GM21515 (cell line): Measurements from ENCODE around the gene TMEM38A.

Source experiments
- ATAC-seq: cut with Tn5 transposase; IDR thresholded peaks from one replicate; pipeline ENCODE4 v1.9.1; 2021; ENCODE audit not compliant: unreplicated experiment

Gene TMEM38A, protein sequence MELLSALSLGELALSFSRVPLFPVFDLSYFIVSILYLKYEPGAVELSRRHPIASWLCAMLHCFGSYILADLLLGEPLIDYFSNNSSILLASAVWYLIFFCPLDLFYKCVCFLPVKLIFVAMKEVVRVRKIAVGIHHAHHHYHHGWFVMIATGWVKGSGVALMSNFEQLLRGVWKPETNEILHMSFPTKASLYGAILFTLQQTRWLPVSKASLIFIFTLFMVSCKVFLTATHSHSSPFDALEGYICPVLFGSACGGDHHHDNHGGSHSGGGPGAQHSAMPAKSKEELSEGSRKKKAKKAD

DNA sequence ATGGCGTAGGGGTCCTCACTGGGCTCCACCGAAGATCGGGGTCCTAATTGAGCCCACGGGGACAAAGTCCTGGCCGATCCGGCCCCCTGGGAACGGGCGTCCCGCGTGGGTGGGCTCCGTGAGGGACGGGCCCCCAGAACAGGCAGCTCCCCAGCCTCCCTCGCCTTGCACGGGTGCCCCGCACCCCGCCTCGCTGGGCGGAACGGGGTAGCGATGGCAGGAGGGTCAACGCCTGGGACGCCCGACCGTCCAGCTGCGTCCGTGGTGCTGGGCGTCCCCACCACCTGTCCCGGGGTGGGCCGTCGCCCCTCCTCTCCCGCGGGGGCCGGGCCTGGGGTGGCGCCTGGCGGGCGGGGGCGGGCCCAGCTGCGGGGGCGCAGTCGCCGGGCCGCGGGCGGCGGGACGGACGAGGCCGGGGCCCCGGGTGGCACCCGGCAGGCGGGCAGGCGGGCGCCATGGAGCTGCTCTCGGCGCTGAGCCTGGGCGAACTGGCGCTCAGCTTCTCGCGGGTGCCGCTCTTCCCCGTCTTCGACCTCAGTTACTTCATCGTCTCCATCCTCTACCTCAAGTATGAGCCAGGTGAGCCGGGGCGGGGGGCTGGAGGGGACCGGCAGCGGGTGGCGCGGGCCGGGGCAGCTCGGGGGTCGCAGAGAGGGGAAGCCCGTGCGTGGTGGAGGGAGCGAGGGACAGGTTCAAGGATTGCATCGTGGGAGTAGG, at the start of gene TMEM38A:
Gene TMEM38A, plus strand, starts transcription at position 377 of the 717 bp plus-strand sequence. Its CDS starts 79 bp downstream, at position 456.
- peak; percentile 28 for ATAC-seq

DNA sequence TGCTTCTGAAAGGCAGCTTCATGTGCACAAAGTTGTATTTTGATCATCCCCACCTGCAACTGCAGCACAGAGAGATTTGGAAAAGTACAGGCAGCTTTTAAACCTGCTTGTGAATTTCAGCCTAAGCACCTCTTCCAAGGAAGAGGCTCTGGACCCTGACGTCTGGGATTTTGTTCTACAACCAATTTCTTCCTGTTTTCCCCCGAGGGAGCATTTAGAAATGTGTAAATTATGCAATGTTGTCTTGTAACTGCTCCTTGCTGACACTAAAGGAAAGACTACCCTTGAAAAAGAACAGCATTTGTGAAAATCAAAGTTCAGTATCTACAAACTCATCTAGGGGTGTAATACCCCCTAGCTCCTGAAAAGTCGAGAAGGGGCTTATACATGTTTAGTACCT, 48.3 kb upstream of the TMEM38A start:
- ATAC-seq = no peak

DNA sequence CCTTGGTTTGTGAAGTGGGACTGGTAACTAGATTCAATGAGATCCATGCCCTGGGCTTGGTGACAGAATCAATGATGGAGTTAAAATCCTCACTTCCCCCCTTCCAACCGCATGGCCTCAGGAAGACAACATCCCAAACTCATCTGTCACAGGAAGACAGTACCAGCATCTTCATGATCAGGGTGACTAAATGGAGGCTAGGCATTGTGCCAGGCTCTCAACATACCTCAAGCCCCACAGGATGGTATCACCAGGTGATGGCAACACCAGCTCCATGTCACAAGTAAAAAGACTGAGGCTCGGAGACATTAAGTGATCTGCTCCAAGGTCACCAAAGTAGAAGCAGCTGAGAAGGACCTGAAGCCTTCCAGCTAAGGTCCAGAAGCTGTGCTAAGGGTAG, 47.1 kb upstream of the TMEM38A start:
- no peak for ATAC-seq

DNA sequence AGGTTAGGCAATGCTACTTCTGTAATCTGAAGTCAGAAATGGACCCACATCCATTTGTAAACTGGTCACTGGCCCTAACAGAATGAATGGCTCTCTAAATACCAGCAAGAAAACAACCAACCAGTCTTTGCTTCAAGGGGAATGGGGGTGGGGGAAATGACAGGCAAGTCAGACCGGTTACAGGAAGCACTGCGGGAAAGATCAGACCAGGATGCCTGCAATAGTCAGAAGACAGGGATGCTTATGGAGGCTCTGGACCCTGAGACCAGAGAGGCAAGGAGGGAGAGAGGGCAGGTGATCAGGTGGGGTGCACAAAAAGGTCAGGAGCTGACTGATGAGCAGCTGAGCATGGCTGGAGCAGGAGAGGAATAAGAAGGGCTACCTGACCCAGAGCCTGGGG, 46.0 kb upstream of the TMEM38A start:
- no peak for ATAC-seq

DNA sequence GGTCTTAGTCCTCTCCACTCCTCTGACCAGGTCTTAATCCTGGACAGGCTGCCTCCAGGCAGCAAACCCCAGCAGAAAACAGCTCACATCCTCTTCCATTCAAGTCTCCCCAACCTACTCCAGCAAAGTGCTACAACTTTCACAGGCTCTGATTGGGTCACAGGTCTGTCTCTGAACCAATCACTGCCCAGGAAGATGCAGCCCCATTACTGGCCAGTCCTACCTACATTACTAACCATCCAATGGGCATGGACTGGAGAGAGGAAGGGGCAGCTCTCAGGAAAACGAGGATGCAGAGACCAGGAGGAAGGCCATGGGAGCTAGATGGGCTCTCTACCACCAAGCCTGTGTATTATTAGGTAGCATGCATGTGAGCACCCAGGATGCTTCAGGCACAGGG, 45.1 kb upstream of the TMEM38A start:
- no peak for ATAC-seq

DNA sequence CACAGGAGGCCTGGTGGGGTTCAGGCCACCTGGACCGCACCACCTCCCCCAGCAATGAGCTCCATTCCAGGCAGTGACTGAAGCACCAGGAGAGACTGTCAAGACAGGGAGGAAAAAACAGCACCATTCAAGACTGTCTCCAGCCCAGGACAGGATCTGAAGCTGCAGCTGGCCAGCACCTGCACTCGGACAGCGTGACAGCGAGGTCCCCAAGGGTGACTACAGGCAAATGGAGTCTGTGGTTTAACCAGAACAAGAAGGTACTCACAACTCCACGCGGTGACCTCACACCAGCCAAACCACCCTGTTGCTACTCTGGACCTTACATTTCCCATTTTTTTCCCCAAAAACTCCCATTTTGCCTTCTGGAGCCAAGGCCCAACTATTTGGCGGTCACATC, 42.7 kb upstream of the TMEM38A start:
- no peak for ATAC-seq

DNA sequence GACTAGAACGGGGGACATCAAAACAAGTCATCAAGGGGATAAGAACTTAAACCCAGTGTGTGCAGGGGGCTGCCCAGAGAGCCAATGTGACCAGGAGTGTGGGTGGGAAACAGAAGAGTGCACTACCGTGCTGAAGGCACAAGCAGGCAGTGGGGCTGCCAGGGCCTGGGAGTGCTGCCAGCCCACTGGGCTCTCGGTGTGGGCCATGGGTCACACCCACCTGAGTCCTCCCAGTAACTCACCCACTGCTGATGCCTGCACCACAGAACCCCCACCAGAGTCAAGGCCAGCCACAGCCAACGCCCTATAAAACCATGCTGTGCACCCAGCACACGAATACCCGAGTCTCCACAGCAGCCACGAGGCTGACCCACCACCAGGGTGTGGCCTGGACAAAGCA, 41.5 kb upstream of the TMEM38A start:
- no peak for ATAC-seq

DNA sequence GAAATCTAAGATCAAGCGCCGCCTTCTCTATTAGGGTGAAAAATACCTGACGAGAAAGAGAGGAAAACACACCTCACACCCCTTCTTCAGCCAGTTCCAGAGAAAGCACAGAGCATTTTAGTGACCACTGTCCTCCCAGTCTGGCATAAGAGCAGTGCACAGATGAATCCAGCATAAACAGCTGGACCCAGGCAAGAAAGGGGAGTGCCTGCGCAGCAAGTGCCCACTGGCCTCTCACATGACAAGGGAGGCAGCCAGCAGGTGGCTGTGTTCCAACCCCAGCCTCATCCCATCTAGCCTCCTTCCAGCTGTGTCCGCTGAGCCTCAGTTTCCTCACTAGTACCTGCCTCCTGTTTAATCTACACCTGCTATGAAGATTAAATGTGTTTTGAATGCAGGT, 40.9 kb upstream of the TMEM38A start:
- ATAC-seq = no peak

DNA sequence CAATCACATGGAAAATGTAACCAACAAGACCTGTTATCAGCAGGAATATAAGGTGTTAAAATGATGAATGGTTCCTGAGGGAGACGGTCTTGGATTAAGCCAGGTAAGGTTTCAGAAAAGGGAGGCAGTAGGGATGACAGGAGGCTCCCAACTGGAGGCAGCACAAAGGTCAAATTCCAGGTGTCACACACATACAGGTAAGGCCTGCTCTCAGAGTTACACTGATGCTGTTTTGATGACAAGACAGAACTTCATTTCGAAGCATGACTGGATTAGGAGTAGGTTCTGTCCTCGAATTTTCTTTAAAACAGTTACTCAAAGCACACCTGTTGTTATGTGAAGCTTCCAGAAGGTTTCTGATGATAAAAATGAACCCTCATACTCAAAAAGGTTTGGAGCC, 40.4 kb upstream of the TMEM38A start:
- no peak for ATAC-seq

DNA sequence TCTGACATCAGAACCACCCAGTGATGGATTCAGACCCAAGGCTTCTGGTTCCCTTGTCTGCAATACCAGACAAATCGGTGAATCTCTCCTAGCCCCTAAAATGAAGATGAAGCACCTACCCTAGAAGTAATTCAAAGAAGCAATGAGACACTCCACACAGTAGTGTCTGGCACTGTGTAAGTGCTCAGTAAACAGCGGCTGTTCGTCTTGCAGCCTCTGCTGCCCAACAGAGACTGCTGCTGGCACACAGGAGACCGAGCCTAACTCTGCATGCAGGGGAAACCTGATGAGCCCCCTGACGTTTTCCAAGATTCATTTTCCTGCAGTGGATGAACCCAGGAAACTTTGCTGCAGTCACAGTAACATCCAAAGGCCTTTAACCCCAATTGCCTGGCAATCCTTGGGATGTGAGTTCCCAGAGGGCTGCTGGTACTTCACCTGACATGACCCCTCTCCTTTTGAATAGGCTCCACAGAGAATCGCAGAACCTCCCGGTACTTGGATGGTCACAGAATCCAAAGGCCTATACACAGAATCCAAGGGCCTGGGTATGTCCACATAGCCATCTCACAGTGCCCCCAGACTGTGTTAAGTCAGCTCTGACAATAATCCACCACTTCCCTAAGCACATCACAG, 39.7 kb upstream of the TMEM38A start:
- no peak for ATAC-seq

DNA sequence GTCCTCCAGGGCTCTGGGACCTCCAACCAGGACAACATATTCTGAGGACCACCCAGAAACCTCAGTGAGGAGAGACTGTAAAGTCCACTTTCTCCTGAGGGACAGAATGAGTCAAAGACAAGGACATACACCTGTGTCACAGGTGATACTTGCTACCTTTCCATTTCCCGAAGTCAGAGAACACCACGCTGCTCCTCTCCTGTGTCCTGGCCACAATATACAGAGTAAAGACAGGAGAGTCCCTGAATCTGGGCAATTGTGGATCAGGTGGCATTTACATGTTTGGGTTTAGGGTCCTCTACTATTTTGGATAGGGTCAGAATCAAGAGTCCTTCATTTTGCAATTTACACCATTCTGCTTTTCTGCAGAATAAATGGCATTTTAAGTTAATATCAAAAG, 37.9 kb upstream of the TMEM38A start:
- ATAC-seq = no peak

DNA sequence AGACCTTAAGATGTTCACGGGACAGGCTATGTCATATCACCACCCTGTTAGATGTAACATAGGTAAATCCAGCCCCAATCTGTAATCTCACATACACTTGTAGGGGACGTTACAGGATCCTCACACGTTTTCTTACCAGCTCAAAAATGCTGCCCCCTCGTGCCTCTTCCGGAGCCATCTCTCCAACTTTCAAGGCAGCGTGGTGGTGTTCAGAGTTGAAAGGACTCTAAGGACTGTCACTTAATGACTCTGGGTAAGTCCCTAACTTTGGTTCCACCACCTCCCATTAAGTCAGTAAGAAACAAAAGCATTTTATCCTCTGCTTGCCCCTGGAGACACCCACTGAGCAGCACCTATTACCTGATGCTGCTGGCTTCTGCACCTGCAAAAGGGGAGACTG, 37.4 kb upstream of the TMEM38A start:
- ATAC-seq = no peak

DNA sequence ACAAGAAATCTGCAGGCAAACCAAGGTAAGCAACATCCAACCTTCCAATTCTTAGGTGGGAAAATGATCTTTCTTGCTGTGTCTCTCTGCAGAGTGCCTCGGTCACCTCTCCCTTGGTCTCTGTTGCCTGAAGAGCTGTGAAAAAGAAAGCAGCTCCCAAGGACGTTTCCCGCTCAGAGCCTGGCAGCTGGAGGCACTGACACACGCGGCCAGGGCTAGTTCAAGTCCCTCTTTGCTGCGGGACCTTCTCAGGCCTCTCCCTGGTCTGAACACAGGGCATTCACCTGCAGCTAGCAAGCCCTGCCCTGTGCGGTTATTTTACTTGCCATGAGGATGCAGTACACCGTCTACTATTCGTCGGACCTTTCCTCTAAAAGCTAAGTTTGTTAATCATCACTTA, 36.7 kb upstream of the TMEM38A start:
- ATAC-seq = no peak

DNA sequence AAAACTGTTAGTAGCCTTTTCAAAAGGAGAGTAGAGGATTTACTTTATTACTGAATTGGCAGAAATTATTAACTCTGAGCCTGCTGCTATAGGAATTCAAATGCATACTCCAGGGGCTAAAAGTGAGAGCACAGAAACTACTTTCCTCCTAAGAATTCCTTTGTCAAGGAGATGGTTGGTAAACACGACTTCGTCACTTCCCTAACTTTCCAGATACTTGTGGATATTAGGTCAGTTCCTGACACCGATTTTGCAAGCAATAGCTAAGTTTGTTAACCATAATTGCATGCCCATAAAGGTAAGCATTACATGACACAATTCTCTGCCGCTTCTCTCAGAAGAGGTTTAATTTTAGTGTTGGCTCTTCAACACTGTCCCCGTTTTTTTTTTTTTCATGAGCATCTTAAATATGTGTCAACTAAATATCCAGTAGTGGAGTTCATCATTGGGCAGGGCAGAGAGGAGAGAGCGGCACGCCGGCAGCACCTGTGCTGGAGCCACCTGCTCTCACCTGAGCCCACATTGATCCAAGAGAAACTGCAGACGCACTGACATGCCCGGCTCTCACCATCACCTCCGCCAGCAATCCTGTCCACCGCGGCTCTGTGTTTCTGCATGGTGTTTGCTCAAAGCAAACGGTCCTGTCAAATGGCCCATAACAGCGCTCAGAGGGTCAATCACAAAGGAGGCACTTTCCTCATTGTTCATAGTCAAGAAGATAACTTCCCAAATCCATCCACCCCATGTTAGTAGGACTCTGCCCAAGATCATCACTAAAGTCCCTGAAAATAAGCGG, 35.6 kb upstream of the TMEM38A start:
- ATAC-seq = no peak

DNA sequence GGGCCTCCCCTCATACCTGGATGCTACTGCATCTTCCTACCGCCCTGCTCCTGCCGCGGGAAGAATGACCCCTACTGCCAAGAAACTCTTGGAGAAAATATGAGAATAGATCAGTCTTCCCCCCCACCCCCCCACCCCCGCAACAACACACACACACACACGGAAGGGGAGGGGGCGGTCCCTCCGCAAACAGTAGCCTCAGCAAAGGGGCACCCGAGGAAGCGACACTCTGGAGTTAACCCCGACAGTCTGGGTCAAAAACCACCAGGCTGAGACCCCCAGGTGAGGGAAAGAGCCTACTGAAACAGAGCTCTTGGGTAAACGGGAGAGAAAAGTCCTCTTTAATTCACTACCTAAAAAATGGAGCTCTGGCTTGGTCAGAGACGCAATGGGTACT, 34.1 kb upstream of the TMEM38A start:
- ATAC-seq = no peak

DNA sequence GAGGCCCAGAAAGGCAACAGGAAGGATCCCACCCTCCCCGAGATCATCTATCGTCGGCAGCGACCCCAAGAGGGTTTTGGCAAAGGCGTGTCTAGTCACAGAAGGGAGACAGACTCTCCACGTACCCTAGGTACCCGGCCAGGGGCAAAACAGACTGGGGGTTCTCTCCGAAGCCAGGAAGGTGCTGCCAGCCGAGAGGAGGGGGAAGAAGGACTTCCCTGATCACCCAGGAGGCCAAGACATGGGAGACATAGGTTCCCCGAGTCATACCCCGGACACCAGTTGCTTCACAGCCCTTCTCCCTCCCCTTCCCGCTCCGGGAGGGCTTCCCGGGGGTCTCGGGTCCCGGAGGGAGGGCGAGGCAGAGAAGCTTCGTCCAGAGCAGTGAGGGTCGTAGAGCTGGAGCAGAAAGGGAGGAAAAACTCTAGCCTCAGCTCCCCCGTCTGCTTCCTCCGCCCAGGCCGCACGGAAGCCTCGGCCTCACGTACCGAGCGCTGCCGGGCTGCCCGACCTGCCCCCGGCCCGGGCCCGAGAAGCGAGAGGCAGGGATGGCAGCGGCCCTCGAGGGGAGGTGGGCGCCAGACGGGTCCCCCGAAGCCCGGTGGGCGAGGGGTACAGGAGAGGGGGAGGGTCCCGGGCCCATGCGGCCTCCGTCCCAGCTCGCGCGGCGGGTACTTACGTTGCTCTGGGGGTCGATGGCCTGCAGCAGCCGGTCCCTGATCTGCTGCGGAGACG, 33.6 kb upstream of the TMEM38A start:
- no peak for ATAC-seq

DNA sequence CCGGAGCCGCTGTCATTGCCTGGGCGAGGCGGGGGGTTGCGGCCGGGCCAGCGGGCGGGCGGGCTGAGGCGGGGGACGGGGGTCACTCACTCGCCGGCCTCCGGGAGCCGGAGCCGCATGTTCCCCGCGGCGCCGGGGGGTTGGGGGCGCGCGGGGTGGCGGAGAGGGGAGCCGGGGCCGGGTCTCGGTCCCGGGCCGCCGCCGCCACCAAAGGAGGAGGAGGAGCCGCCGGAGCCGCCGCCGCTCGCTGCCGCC, 33.1 kb upstream of the TMEM38A start:
- no peak for ATAC-seq

DNA sequence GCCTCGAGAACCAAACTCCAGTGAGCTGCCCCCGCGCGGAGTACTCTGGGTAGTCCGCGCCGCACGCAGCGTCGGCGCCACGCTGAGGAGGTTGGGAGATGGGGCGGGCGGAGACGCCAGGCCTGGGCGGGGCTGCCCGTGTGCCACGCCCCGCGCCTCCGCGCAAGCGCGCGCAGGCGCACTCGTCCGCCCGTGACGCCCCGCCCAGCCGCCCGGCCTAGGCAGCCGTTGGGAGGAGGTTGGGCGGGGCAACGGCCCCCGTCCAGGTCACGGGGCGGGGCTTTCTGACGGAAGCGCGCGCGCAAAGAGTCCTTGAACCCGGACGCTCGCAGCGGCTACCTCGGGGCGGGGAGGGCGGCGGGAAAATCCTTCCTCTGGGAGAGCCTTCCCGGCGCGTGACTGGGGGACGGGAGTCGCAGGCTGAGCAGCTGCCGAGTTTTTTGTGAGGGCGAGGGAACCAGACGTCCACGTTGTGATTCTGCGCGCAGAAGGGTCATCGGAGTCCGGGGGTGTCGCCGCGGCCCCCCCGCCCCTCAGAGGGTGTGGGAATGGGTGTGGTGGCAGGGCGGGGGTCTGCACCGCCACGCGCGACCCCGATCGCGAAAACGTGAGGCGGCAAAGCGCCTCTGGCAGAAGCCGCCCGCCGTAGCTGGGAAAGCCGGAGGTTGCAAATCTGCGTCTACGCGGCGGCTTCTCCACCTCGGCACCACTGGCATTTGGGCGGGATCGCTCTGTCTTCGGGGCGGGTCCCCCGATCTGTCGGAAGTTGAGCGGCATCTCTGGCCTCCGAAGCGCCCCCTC, 32.6 kb upstream of the TMEM38A start, which contains the start of gene MED26:
Gene MED26, minus strand, starts transcription at position 22 of the 801 bp plus-strand sequence. CDS start 261 bp downstream, outside the sequence.
- ATAC-seq = peak; percentile 81

DNA sequence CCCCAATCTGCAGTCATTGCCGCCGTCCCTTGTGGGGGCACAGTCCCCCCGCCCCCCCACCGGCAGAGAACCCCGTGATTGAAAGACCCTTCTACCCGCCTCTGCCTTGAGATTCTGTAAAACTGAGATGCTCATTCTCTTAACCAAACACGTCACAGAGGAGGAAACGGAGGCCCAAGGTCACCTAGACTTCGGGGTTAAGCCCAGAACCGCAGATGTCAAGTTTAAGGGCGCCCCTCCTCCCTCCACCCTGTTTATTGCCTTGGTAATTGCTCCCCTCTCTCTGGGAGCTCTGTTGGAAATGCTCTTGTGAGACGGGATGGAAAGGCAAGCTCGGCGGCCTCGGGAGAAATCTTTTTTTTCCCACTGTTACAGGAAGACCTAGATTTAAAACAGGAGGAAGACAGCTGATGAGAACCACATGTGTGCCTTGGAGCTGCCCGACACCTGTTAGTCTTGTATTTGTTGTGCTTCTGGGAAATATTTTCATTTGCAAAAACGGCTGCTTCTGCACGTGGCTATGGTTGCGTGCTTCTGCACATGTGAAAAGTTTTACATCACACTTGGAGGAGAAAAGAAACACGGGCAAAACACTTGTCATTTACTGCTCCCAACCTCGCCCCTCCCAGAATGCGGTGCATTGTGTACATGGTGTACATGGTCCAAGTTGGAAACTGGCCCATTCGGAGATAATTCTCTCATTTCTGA, 31.8 kb upstream of the TMEM38A start:
- ATAC-seq = peak; percentile 0
